SW480 (cell line): ENCODE data around the gene PPP2R2C.
A peak's percentile ranks its signal among the peaks of the same experiment; 100 is the strongest.

Source experiments
- DNase-seq: peaks from one replicate; pipeline ENCODE4 v3.0.0-alpha.2; 2016; ENCODE audit warnings: low spot score

PPP2R2C gene

GRCh38 chr4:6345096-6345830 is 127.2 kb downstream of the PPP2R2C start:
- DNase-seq: no peak

GRCh38 chr4:6343939-6344408 is 128.4 kb downstream of the PPP2R2C start:
- peak; percentile 79 for DNase-seq

- no peak for DNase-seq
These were observed 129.7 kb downstream of the PPP2R2C start for GRCh38 chr4:6342530-6343293.

GRCh38 chr4:6341696-6342095 is 130.7 kb downstream of the PPP2R2C start:
- DNase-seq: no peak

GRCh38 chr4:6340446-6341015 is 131.9 kb downstream of the PPP2R2C start:
- no peak for DNase-seq

GRCh38 chr4:6339818-6340445 is 132.5 kb downstream of the PPP2R2C start:
- no peak for DNase-seq

GRCh38 chr4:6338951-6339817 is 133.2 kb downstream of the PPP2R2C start:
- no peak for DNase-seq

- peak; percentile 47 for DNase-seq
These were observed 134.1 kb downstream of the PPP2R2C start for GRCh38 chr4:6338175-6338950.

GRCh38 chr4:6337331-6337935 is 135.0 kb downstream of the PPP2R2C start:
- DNase-seq: peak; percentile 88

- no peak for DNase-seq
These were observed 136.2 kb downstream of the PPP2R2C start for GRCh38 chr4:6336166-6336565.

GRCh38 chr4:6335040-6335590 is 137.3 kb downstream of the PPP2R2C start:
- DNase-seq: no peak

- no peak for DNase-seq
These were observed 138.1 kb downstream of the PPP2R2C start for GRCh38 chr4:6334203-6334887.

GRCh38 chr4:6333301-6334202 is 138.9 kb downstream of the PPP2R2C start:
- no peak for DNase-seq

- no peak for DNase-seq
These were observed 139.8 kb downstream of the PPP2R2C start for GRCh38 chr4:6332669-6333050.

- no peak for DNase-seq
These were observed 140.3 kb downstream of the PPP2R2C start for GRCh38 chr4:6332042-6332668.

GRCh38 chr4:6331468-6331867 is 140.9 kb downstream of the PPP2R2C start:
- DNase-seq: no peak

GRCh38 chr4:6331018-6331417 is 141.4 kb downstream of the PPP2R2C start:
- DNase-seq: peak; percentile 25

- DNase-seq: no peak
These were observed 142.0 kb downstream of the PPP2R2C start for GRCh38 chr4:6330384-6330767.
